PC-3 (cell line): ENCODE measurements around the gene GET3. TPM values are rescaled to one million over a fixed set of nuclear protein-coding genes. Genes with fewer than 3 reads are reported as not detected.

Source experiments
- ATAC-seq: fragments of 200-7000 bp; cut with Tn5 transposase; 2 replicates; pipeline ENCODE4 v1.9.1; 2020; ENCODE audit warnings: mild to moderate bottlenecking, moderate library complexity
- BruUV-seq: library from RNA; stranded (reverse); fragments of 400-500 nt; replicated peaks from 2 replicates; lab custom pipeline; 2021; lab: Mats Ljungman, UMichigan
- CTCF ChIA-PET: fragments of 300-600 bp; sonication (Branson Sonifier 250); formaldehyde crosslinking; loops from one replicate; lab custom pipeline; 2022; ENCODE audit warnings: antibody characterized with exemption; lab: Charles Lee
- POLR2A ChIA-PET: fragments of 300-600 bp; sonication (Branson Sonifier 250); formaldehyde crosslinking; loops from one replicate; lab custom pipeline; 2022; ENCODE audit warnings: antibody characterized with exemption; ENCODE audit not compliant: unreplicated experiment; lab: Charles Lee
- DNase-seq: peaks from one replicate; pipeline ENCODE4 v3.0.0-alpha.2; 2015
- H2AFZ ChIP-seq: fragments of 300-600 bp; sonication (generic); 2 replicates; pipeline ENCODE4 v1.6.0; 2016; ENCODE audit warnings: antibody characterized with exemption, low read length
- H3F3A ChIP-seq: fragments of 300-600 bp; sonication (generic); one replicate; pipeline ENCODE4 v1.6.0; 2017; ENCODE audit warnings: antibody characterized with exemption, low read length, control low read depth, mild to moderate bottlenecking; ENCODE audit not compliant: unreplicated experiment
- H3K27ac ChIP-seq: fragments of 300-600 bp; sonication (generic); 2 replicates; pipeline ENCODE4 v1.5.1; 2016; ENCODE audit warnings: mild to moderate bottlenecking, low read length
- H3K27me3 ChIP-seq: fragments of 300-600 bp; sonication (generic); 2 replicates; pipeline ENCODE4 v1.6.1; 2016; ENCODE audit warnings: low read length, mixed read lengths
- H3K36me3 ChIP-seq: fragments of 300-600 bp; sonication (generic); 2 replicates; pipeline ENCODE4 v1.6.1; 2016; ENCODE audit warnings: low read depth, mixed run types, low read length, mixed read lengths
- H3K4me1 ChIP-seq: fragments of 300-600 bp; sonication (generic); 2 replicates; pipeline ENCODE4 v1.5.1; 2016; ENCODE audit warnings: low read length; ENCODE audit not compliant: insufficient read depth
- H3K4me2 ChIP-seq: fragments of 300-600 bp; sonication (generic); 2 replicates; pipeline ENCODE4 v1.6.0; 2016; ENCODE audit warnings: low read length
- H3K4me3 ChIP-seq: fragments of 300-600 bp; sonication (generic); 2 replicates; pipeline ENCODE4 v1.5.1; 2016; ENCODE audit warnings: mild to moderate bottlenecking, low read length, mixed read lengths
- H3K79me2 ChIP-seq: fragments of 300-600 bp; sonication (generic); 2 replicates; pipeline ENCODE4 v1.6.1; 2017; ENCODE audit warnings: low read length, mixed read lengths
- H3K9ac ChIP-seq: fragments of 300-600 bp; sonication (generic); 2 replicates; pipeline ENCODE4 v1.6.0; 2016; ENCODE audit warnings: mild to moderate bottlenecking, low read length
- H3K9me2 ChIP-seq: fragments of 300-600 bp; sonication (generic); replicated peaks from 2 replicates; pipeline ENCODE4 v1.6.1; 2016; ENCODE audit warnings: mixed run types, low read length, mixed read lengths
- H3K9me3 ChIP-seq: fragments of 300-600 bp; sonication (generic); 2 replicates; pipeline ENCODE4 v1.6.1; 2016; ENCODE audit warnings: low read length, mixed read lengths
- H4K20me1 ChIP-seq: fragments of 300-600 bp; sonication (generic); 2 replicates; pipeline ENCODE4 v1.6.1; 2016; ENCODE audit warnings: low read length, mixed read lengths
- CTCF ChIP-seq: fragments of 300-600 bp; sonication (generic); conservative IDR thresholded peaks from 2 replicates; pipeline ENCODE4 v1.5.1; 2017; ENCODE audit warnings: antibody characterized with exemption, low read depth, mild to moderate bottlenecking, low read length
- EZH2 ChIP-seq: fragments of 300-600 bp; sonication (generic); IDR thresholded peaks from one replicate; pipeline ENCODE4 v1.6.1; 2017; ENCODE audit warnings: antibody characterized with exemption, mild to moderate bottlenecking, low read length; ENCODE audit not compliant: unreplicated experiment
- EZH2phosphoT487 ChIP-seq: fragments of 300-600 bp; sonication (generic); IDR thresholded peaks from 2 replicates; pipeline ENCODE4 v1.6.1; 2018; ENCODE audit warnings: mild to moderate bottlenecking, antibody characterized with exemption, low read length, borderline replicate concordance
- intact Hi-C: fragments of 100-400 bp; cut with micrococcal nuclease; formaldehyde crosslinking; loops from 2 replicates; pipeline ENCODE4 v1.9.0; 2023
- total RNA-seq: library from RNA; depleted of rRNA; stranded (reverse); fragments of >200 nt; gene quantifications from 2 replicates; pipeline ENCODE4 v1.2.3, GENCODE V29; 2014

Gene GET3
- total RNA-seq, 1 experiment from 2014 or later, result 264 TPM

- DNase-seq, result peak; percentile 53
- CTCF ChIA-PET, result interaction anchor here (0.6 to 1.0 kb wide), 4 partner anchors 13 to 208 kb away, joined by 3 to 7 read pairs (median 4); no protein-coding TSS in a partner anchor
- H3K9ac ChIP-seq, result peak overlapping the region; percentile 98
- no peaks in the 10 kb centered on the region for H3K9me3 ChIP-seq
- H4K20me1 ChIP-seq, result peaks cover 26% of the 10 kb centered on the region
- peak overlapping the region; percentile 75 for H3K4me3 ChIP-seq
- TSS peak; percentile 33 for BruUV-seq
- no peaks in the 10 kb centered on the region for H3K9me2 ChIP-seq
- H3K27ac ChIP-seq, result peak overlapping the region; percentile 69
- POLR2A ChIA-PET, result interaction anchor here (0.6 to 1.0 kb wide), 2 partner anchors 43 to 58 kb away, joined by 3 read pairs; partner anchors contain the start of gene JUNB
- no peak for ATAC-seq
- peaks cover 27% of the 10 kb centered on the region for H3K4me1 ChIP-seq
- H3F3A ChIP-seq, result no peaks in the 10 kb centered on the region
- peak overlapping the region; percentile 93 for H3K4me2 ChIP-seq
- peak overlapping the region; percentile 71 for H2AFZ ChIP-seq
- TF ChIP-seq CTCF (peak; percentile 68), EZH2phosphoT487 (no peak)
- H3K79me2 ChIP-seq, result peaks cover 67% of the 10 kb centered on the region
- intact Hi-C loops, result loop anchor here (1.0 to 2.0 kb wide), 2 partner anchors 10 to 17 kb away; partner anchors contain the start of gene TNPO2
- no peaks in the 10 kb centered on the region for H3K27me3 ChIP-seq
- peaks cover 33% of the 10 kb centered on the region for H3K36me3 ChIP-seq
Measured at GRCh38 chr19:12733369-12734214, 3.7 kb upstream of the GET3 start.

GRCh38 chr19:12737835-12738351 is 596 bp downstream of the GET3 start:
- Histone ChIP-seq H2AFZ (peak overlapping the region; percentile 91), H3K79me2 (peaks cover 42% of the 10 kb centered on the region), H4K20me1 (peaks cover 12% of the 10 kb centered on the region), H3K9me3 (no peaks in the 10 kb centered on the region), H3K4me2 (peak overlapping the region; percentile 90), H3K9ac (peak overlapping the region; percentile 92), H3K36me3 (peaks cover 11% of the 10 kb centered on the region), H3K27me3 (no peaks in the 10 kb centered on the region), H3K27ac (peak overlapping the region; percentile 84), H3K4me3 (peak overlapping the region; percentile 89), H3K4me1 (peaks cover 22% of the 10 kb centered on the region), H3K9me2 (no peaks in the 10 kb centered on the region), H3F3A (no peaks in the 10 kb centered on the region)
- ChIA-PET CTCF (no interaction called here), POLR2A (interaction anchor here (0.6 kb wide), 1 partner anchor 1868 kb away, joined by 19 read pairs; no protein-coding TSS in a partner anchor)
- TSS peak; percentile 81 for BruUV-seq
- no peak for ATAC-seq
- TF ChIP-seq EZH2 (no peak), CTCF (no peak), EZH2phosphoT487 (no peak)
- DNase-seq, result no peak
- intact Hi-C loops, result loop anchor here (1.0 kb wide), 1 partner anchor 57 kb away; the partner anchor contains the start of gene DHPS
